ENCODE results near the gene CHMP4A.

Gene CHMP4A

GRCh38 chr14:24212924-24213865 lies at the start of gene CHMP4A:
Gene CHMP4A, minus strand, starts transcription at chr14:24213488. Its CDS starts 49 bp downstream, at chr14:24213439.
- peak; percentile 99 for DNase-seq

- DNase-seq = no peak
These were observed 48.7 kb upstream of the CHMP4A start for GRCh38 chr14:24261969-24262327.

- DNase-seq = no peak
These were observed 48.1 kb upstream of the CHMP4A start for GRCh38 chr14:24261256-24261968.

- DNase-seq = no peak
These were observed 47.5 kb upstream of the CHMP4A start for GRCh38 chr14:24260780-24261157.

- no peak for DNase-seq
These were observed 46.9 kb upstream of the CHMP4A start for GRCh38 chr14:24260026-24260779.

- DNase-seq = peak; percentile 80
These were observed 46.2 kb upstream of the CHMP4A start for GRCh38 chr14:24259282-24260025.

GRCh38 chr14:24258548-24259265 lies 45.4 kb upstream of the CHMP4A start:
- DNase-seq = no peak

GRCh38 chr14:24258119-24258518 lies 44.8 kb upstream of the CHMP4A start:
- no peak for DNase-seq

GRCh38 chr14:24256960-24257359 lies 43.7 kb upstream of the CHMP4A start:
- DNase-seq = no peak

GRCh38 chr14:24255931-24256711 lies 42.8 kb upstream of the CHMP4A start:
- DNase-seq = no peak

GRCh38 chr14:24255438-24255837 lies 42.1 kb upstream of the CHMP4A start:
- no peak for DNase-seq

- no peak for DNase-seq
These were observed 41.5 kb upstream of the CHMP4A start for GRCh38 chr14:24254630-24255392.

GRCh38 chr14:24253936-24254335 lies 40.6 kb upstream of the CHMP4A start:
- DNase-seq = no peak

- no peak for DNase-seq
These were observed 39.2 kb upstream of the CHMP4A start for GRCh38 chr14:24252289-24253124.

GRCh38 chr14:24251880-24252288 lies 38.6 kb upstream of the CHMP4A start:
- peak; percentile 16 for DNase-seq

GRCh38 chr14:24250354-24250753 lies 37.1 kb upstream of the CHMP4A start:
- no peak for DNase-seq

- no peak for DNase-seq
These were observed 36.1 kb upstream of the CHMP4A start for GRCh38 chr14:24249230-24250021.

- DNase-seq = no peak
These were observed 34.1 kb upstream of the CHMP4A start for GRCh38 chr14:24247422-24247821.

Measured in NCI-H226 (cell line).